Aorta (tissue), 5 donors: ENCODE data around the gene SLC39A2. TPM values are rescaled to one million over a fixed set of nuclear protein-coding genes. Genes with fewer than 3 reads are reported as not detected.

ENCODE experiments used
- ATAC-seq: fragments of 200-7000 bp; cut with Tn5 transposase; one replicate; pipeline ENCODE4 v1.9.1; 2022; ENCODE audit warnings: moderate library complexity; ENCODE audit not compliant: low FRiP score
- DNase-seq, 2 donors: peaks; one replicate each; pipeline ENCODE4 v3.0.0-alpha.2; 2020
- H3K27ac ChIP-seq, 2 donors: one replicate each; pipeline ENCODE4 v1.5.1; 2013; ENCODE audit warnings: low read length in 2 of 2, mild to moderate bottlenecking in 2 of 2, moderate library complexity in 2 of 2, control low read depth in 1 of 2, inconsistent platforms in 1 of 2, low read depth in 1 of 2
- H3K27me3 ChIP-seq, 2 donors: one replicate each; pipeline ENCODE4 v1.6.1; 2013; ENCODE audit warnings: control low read depth in 1 of 2, low read length in 1 of 2, mild to moderate bottlenecking in 1 of 2, moderate library complexity in 1 of 2; ENCODE audit not compliant: insufficient read depth in 2 of 2, control insufficient read depth in 1 of 2
- H3K36me3 ChIP-seq, 2 donors: one replicate each; pipeline ENCODE4 v1.6.1; 2013; ENCODE audit warnings: control low read depth in 1 of 2, low read length in 1 of 2, mild to moderate bottlenecking in 1 of 2; ENCODE audit not compliant: insufficient read depth in 2 of 2, control insufficient read depth in 1 of 2
- H3K4me1 ChIP-seq, 2 donors: one replicate each; pipeline ENCODE4 v1.6.1; 2013; ENCODE audit warnings: low read length in 2 of 2, control low read depth in 1 of 2, mild to moderate bottlenecking in 1 of 2, moderate library complexity in 1 of 2; ENCODE audit not compliant: insufficient read depth in 2 of 2, control insufficient read depth in 1 of 2
- H3K4me3 ChIP-seq, 2 donors: one replicate each; pipeline ENCODE4 v1.5.1; 2013; ENCODE audit warnings: low read length in 2 of 2, control low read depth in 1 of 2, mild to moderate bottlenecking in 1 of 2
- H3K9me3 ChIP-seq: one replicate; pipeline ENCODE4 v1.6.1; 2013; ENCODE audit warnings: mild to moderate bottlenecking, low read length; ENCODE audit not compliant: control insufficient read depth
- WGBS, 2 donors: extraction: QIAGEN DNeasy Blood & Tissue Kit; methylation state at CpG; one replicate each; pipeline ENCODE4 v1.1.7; 2013; 5-methylcytosine and 5-hydroxymethylcytosine counted together
- intact Hi-C, 2 donors: fragments of 100-400 bp; cut with DNase I; formaldehyde crosslinking; loops; one replicate each; pipeline versions ENCODE4 v1.14.2 to v1.15.0; 2022
- polyA plus RNA-seq, 2 donors: library from polyadenylated mRNA; stranded (reverse); fragments of 200-250 nt; gene quantifications; one replicate each; pipeline ENCODE4 v1.2.3, GENCODE V29; 2013
- total RNA-seq, 2 donors: library from RNA; stranded (reverse); fragmentation: NEBNext Ultra II Directional; extraction: Animal tissue kit (Norgen Biotek cat#: 25700); gene quantifications; one replicate each; pipeline ENCODE4 v1.2.1, GENCODE V29; 2021
- donor health status: healthy with polysubstance abuse.
- donor health status: Bipolar disorder and iron deficiency.
- donor health status: DM: no; HTN: no; CAD: no.
- donor health status: DM: no; HTN: no; CAD: no.
- donor health status: DM: yes; HTN: yes; CAD: no.

SLC39A2 gene
- total and polyA plus RNA-seq, 4 donors = not detected

DNA sequence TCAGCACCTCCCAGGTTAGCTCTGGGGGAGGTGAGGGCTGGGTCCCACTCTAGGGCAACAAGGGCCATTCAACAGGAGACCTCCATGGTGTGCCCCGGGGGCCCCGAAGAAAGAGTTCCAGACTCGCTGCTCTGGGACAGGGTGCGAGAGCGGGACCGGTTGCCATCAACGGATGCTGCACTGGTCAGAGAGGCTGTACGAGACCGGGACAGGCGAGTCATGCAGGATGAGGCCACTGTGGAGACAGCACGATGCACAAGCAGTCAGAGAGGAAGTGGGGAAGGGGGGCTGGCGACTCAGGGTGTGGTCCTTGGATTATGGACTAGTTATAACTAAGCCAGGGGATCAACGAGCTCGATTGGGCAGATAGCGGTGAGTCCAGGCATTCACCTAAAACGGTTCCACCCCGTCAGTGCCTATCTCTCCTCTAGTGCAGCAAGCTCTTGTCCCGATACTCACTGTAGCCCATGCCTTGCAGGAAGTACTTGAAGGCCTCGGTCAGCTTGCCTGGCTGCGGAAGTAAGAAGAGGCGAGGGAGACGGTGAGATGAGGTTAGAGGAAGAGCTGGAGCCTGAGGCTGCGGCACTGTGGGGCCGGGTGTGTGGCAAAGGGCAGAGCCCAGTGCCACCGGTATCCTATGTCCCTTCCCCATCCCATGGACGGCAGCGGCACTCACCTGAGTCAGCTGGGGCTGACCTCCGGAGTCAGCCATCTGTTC, 18.6 kb downstream of the SLC39A2 start:
- no peaks in the 10 kb centered on the region for H3K4me1 ChIP-seq
- intact Hi-C loops = loop anchor here (5.0 kb wide), 2 partner anchors 75 to 90 kb away; no protein-coding TSS in a partner anchor
- 83 to 86% methylated on average over 28 of the region's 28 CpGs for WGBS, 2 donors
- no peaks in the 10 kb centered on the region for H3K9me3 ChIP-seq
- DNase-seq (no peak), ATAC-seq (no peak)
- H3K36me3 ChIP-seq = peaks cover 0 to 5% of the 10 kb centered on the region in 2 donors
- H3K4me3 ChIP-seq = no peak overlapping the region
- no peaks in the 10 kb centered on the region for H3K27me3 ChIP-seq
- H3K27ac ChIP-seq = no peak overlapping the region

DNA sequence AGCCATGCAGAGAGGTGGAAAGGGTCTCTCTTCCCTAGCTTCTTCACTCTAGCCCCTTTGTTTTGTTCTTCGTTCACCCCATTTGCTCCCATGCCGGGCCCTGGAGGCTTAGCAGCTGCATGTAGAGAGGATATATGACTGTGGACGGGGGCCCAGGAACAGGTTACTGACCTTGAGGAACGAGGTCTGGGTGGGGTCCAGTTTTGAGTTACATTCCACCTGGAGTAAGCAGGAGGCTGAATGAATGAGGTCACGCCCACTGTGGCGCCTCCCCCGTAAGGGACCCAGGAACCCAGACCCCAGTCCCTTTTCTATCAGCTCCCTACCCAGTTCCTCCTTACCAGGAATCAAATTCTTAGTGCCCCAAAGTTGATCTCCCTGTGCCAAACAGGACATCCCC, 19.2 kb downstream of the SLC39A2 start:
- H3K27ac ChIP-seq = no peak overlapping the region
- ATAC-seq = no peak
- H3K4me1 ChIP-seq = no peaks in the 10 kb centered on the region
- H3K27me3 ChIP-seq = no peaks in the 10 kb centered on the region
- H3K4me3 ChIP-seq = no peak overlapping the region
- intact Hi-C loops = loop anchor here (5.0 kb wide), 2 partner anchors 74 to 89 kb away; no protein-coding TSS in a partner anchor
- 85 to 92% methylated on average over 7 of the region's 7 CpGs for WGBS, 2 donors
- no peaks in the 10 kb centered on the region for H3K9me3 ChIP-seq
- DNase-seq = no peak
- peaks cover 0 to 5% of the 10 kb centered on the region in 2 donors for H3K36me3 ChIP-seq

- no peaks in the 10 kb centered on the region for H3K9me3 ChIP-seq
- intact Hi-C loops = loop anchor here (5.0 kb wide), 2 partner anchors 74 to 89 kb away; no protein-coding TSS in a partner anchor
- H3K27ac ChIP-seq = no peak overlapping the region
- H3K36me3 ChIP-seq = peaks cover 0 to 5% of the 10 kb centered on the region in 2 donors
- no peak overlapping the region for H3K4me3 ChIP-seq
- WGBS, 2 donors = 92 to 97% methylated on average over 3 of the region's 3 CpGs
- ATAC-seq (no peak), DNase-seq (no peak)
- H3K27me3 ChIP-seq = no peaks in the 10 kb centered on the region
- no peaks in the 10 kb centered on the region for H3K4me1 ChIP-seq
These were observed 19.7 kb downstream of the SLC39A2 start for GRCh38 chr14:21018781-21019180.

DNA sequence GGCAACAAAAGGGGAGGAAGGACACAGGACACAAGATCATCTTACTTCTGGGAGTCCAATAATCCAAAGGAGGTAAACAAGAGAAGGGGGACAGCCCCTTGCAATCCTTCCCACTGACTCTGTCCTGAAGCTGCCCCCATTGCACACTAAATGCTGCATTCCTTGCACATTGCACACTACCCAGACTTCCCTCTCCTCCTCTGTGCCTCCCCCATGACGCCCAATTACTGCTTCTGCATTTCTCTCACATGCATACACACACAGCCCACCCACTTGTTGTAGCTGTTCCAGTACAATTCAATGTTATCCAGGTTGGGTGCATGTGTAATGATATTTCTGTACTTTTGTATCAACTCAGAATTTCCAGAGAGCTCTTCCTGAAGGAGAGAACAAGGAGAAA, 20.3 kb downstream of the SLC39A2 start:
- no peak for ATAC-seq
- H3K27ac ChIP-seq = no peak overlapping the region
- 54 to 62% methylated on average over 1 of the region's 1 CpG for WGBS, 2 donors

DNA sequence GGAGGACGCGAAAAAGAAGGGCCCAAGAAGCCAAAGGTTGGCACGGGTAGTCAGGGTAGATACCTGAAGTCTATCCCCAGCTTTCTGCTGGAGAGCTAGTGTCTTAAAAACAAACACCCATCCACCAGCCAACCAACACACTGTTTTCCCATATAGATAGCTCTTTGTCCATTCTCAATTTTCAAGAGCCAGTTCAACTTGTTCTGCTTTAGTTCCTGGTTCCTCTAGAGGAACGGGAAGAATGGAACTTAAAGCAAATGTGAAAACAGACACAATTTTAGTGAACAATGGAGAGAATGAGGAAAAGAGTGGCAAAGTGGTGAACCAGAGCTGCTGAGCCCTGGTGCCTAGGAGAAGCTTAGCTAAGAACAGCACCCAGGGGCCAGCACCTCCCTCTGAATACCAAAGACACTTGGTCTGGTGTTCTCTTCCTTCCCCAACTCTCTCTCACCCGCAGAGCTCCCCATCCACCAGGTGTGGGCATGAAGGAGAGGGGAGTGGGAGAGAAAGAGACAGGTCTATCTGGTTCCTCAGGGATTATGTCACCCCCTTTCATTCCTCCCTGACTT, 22.0 kb downstream of the SLC39A2 start:
- H3K4me1 ChIP-seq = no peaks in the 10 kb centered on the region
- no peaks in the 10 kb centered on the region for H3K9me3 ChIP-seq
- H3K36me3 ChIP-seq = peaks cover 0 to 5% of the 10 kb centered on the region in 2 donors
- DNase-seq = no peak
- H3K27ac ChIP-seq = no peak overlapping the region
- intact Hi-C loops = no loop called here
- H3K4me3 ChIP-seq = no peak overlapping the region
- H3K27me3 ChIP-seq = no peaks in the 10 kb centered on the region
- WGBS, 2 donors = 87 to 90% methylated on average over 5 of the region's 5 CpGs
- ATAC-seq = no peak

More for the DNA sequence above, 20.3 kb downstream of the SLC39A2 start:
- H3K27me3 ChIP-seq = no peaks in the 10 kb centered on the region
- no peaks in the 10 kb centered on the region for H3K9me3 ChIP-seq
- no peak for DNase-seq
- H3K4me3 ChIP-seq = no peak overlapping the region
- H3K36me3 ChIP-seq = peaks cover 0 to 5% of the 10 kb centered on the region in 2 donors
- intact Hi-C loops = loop anchor here (5.0 kb wide), 2 partner anchors 73 to 88 kb away; no protein-coding TSS in a partner anchor
- H3K4me1 ChIP-seq = no peaks in the 10 kb centered on the region

DNA sequence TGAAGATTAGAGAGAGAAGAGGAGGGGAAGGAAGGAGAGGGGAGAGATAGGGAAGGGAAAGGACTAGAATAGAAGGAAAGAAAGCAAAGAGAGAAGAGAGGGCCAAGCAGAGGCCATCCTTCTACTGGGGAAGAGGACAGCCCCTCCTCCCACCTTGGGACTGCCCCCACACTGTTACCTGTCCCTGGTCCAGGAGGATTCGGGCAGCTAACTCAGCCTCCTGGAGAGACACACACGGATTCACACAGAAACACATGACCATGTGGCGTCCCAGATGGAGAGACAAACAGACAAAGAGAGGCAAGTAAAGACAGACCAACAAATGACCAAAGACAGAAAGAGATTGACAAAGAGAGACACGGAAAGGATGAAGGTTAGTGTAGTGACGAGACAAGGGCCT, 23.6 kb downstream of the SLC39A2 start:
- Histone ChIP-seq H3K4me1 (peaks cover 0 to 3% of the 10 kb centered on the region in 2 donors), H3K9me3 (no peaks in the 10 kb centered on the region), H3K27me3 (no peaks in the 10 kb centered on the region), H3K27ac (no peak overlapping the region), H3K36me3 (peaks cover 0 to 5% of the 10 kb centered on the region in 2 donors), H3K4me3 (no peak overlapping the region)
- 82 to 83% methylated on average over 5 of the region's 5 CpGs for WGBS, 2 donors
- intact Hi-C loops = no loop called here
- no peak for ATAC-seq
- DNase-seq = no peak

DNA sequence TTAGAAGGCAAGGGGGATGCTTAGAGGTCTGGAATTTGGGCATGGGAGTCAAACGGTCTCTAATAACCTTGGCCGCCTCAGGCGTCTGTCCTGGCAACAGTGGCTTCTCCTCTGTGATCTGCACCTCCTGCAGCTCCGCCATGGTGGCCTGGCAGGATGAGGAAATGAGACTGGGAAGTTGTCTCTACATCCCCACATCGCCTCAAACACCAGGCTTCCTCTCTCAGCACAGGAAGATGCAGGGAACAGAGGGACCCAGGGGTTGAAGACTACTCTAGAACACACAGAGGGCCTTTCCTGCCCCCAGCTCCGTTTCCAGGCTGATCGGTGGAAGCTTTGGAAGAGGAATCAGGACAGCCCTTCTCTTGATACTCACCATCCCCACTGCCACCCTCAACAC, 24.1 kb downstream of the SLC39A2 start:
- Histone ChIP-seq H3K27ac (no peak overlapping the region), H3K4me1 (peaks cover 0 to 3% of the 10 kb centered on the region in 2 donors), H3K9me3 (no peaks in the 10 kb centered on the region), H3K4me3 (no peak overlapping the region), H3K27me3 (no peaks in the 10 kb centered on the region), H3K36me3 (peaks cover 0 to 5% of the 10 kb centered on the region in 2 donors)
- ATAC-seq (no peak), DNase-seq (peak in 1 of 2 donors; percentile 64)
- intact Hi-C loops = no loop called here
- 66 to 76% methylated on average over 7 of the region's 7 CpGs for WGBS, 2 donors

GRCh38 chr14:21023817-21024584, 24.9 kb downstream of the SLC39A2 start:
- Histone ChIP-seq H3K4me3 (peak overlapping the region; percentile 42 to 63), H3K9me3 (no peaks in the 10 kb centered on the region), H3K27ac (peak overlapping the region in 1 of 2 donors; percentile 49), H3K36me3 (peaks cover 0 to 5% of the 10 kb centered on the region in 2 donors), H3K27me3 (no peaks in the 10 kb centered on the region), H3K4me1 (peaks cover 0 to 3% of the 10 kb centered on the region in 2 donors)
- ATAC-seq = no peak
- WGBS, 2 donors = 32 to 38% methylated on average over 17 of the region's 17 CpGs
- intact Hi-C loops = no loop called here
- no peak for DNase-seq
